Amniotic stem cell (primary cell): Measurements from ENCODE around the gene MRC2.
"Not testable (repeated sequence)": the region's sequence is repeated elsewhere in the genome, so short reads cannot be mapped to it uniquely, and the experiment has no call there.

Experiments used
- DNase-seq: peaks from one replicate; lab custom pipeline; 2025; lab: John Stamatoyannopoulos, UW

Gene MRC2, protein sequence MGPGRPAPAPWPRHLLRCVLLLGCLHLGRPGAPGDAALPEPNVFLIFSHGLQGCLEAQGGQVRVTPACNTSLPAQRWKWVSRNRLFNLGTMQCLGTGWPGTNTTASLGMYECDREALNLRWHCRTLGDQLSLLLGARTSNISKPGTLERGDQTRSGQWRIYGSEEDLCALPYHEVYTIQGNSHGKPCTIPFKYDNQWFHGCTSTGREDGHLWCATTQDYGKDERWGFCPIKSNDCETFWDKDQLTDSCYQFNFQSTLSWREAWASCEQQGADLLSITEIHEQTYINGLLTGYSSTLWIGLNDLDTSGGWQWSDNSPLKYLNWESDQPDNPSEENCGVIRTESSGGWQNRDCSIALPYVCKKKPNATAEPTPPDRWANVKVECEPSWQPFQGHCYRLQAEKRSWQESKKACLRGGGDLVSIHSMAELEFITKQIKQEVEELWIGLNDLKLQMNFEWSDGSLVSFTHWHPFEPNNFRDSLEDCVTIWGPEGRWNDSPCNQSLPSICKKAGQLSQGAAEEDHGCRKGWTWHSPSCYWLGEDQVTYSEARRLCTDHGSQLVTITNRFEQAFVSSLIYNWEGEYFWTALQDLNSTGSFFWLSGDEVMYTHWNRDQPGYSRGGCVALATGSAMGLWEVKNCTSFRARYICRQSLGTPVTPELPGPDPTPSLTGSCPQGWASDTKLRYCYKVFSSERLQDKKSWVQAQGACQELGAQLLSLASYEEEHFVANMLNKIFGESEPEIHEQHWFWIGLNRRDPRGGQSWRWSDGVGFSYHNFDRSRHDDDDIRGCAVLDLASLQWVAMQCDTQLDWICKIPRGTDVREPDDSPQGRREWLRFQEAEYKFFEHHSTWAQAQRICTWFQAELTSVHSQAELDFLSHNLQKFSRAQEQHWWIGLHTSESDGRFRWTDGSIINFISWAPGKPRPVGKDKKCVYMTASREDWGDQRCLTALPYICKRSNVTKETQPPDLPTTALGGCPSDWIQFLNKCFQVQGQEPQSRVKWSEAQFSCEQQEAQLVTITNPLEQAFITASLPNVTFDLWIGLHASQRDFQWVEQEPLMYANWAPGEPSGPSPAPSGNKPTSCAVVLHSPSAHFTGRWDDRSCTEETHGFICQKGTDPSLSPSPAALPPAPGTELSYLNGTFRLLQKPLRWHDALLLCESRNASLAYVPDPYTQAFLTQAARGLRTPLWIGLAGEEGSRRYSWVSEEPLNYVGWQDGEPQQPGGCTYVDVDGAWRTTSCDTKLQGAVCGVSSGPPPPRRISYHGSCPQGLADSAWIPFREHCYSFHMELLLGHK (N-terminal part only)

DNA sequence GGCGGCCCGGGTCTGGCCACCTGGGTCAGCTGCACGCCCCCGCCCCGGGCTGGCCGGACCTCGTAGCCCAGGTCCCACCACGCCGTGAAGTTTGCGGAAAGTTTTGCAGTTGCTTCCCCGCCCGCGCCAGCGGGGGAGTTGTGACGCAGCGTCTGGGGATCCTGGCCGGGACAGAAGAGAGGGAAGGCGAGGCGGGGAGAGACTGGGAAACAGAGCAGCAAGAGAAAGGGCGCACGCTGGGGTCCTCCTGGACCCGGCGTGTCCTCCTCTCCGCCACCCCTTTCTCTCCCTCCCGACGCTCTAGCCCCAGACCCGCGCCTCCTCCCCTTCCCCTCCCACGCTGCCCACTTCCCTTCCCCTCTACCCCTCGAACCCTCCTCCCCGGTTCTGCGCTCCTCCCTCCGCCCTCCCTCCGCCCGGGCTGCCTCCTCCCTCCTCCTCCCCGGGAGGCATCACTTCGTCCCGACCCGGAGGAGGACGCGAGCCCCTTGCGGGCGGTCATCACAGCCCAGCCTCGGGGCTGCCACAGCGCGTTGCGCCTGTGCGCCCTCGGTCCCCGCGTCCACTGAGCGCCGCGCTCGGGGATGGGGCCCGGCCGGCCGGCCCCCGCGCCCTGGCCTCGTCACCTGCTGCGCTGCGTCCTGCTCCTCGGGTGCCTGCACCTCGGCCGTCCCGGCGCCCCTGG is at the start of gene MRC2:
Gene MRC2 (plus strand): TSS at position 452 of the 685 bp plus-strand sequence. CDS start 133 bp downstream, at position 585.
- peak; percentile 42 for DNase-seq

GRCh38 chr17:62578757-62579487 is 48.5 kb upstream of the MRC2 start:
- no peak for DNase-seq

GRCh38 chr17:62580947-62581346 is 46.5 kb upstream of the MRC2 start:
- DNase-seq = no peak

DNA sequence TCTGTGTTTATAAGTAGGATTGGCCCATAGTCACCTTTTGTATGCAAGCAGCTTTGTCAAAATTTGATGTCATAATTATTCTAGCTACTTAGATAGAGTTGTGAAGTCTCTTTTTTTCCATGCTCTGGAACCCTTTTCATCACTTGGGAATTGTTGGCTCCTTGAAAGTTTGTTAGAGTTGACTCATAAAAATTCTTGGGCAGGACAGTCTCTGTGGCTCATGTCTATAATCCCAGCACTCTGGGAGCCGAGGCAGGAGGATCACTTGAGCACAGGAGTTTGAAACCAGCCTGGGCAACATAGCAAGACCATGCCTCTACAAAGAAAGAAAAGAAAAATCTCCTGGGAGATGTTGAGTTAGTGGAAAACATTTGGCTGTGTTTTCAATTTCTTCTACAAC is 45.7 kb upstream of the MRC2 start:
- DNase-seq = no peak

DNA sequence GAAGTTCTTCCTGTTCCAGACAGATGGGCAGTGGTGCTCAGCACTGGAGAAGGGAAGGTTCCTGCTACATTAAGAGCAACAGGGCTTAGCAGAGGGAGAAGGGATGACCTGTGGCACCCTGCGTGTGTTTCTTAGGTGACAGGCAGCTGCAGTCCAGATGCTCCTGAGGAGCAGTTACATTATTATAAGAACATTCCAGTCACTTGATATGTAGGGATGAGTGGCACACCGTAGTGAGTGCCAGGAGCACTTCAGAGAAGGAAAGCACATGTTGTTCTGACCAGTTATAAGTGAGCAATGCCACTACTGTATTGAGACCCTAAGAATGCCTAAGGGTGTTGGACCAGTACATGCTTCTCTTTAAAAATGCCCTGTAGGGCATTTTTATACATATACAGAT is 39.9 kb upstream of the MRC2 start:
- no peak for DNase-seq

DNA sequence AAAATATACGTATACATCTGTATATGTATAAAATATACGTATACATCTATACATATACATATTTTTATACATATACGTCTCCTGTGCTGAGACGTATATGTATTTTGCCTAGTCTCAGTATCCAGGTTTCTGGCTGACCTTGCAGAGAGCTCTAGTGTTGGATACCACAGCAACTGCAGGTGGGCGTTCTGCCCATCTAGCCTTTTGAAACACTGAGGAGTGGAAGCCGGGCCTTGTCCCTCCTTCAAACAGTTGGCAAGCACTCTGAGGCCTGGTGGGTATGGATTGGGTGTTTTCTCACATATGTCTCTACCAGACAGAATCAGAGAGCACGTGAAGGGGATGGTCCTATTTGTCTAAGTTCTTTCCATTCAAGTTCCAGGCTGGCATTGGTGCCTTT is 39.4 kb upstream of the MRC2 start:
- DNase-seq = no peak

DNA sequence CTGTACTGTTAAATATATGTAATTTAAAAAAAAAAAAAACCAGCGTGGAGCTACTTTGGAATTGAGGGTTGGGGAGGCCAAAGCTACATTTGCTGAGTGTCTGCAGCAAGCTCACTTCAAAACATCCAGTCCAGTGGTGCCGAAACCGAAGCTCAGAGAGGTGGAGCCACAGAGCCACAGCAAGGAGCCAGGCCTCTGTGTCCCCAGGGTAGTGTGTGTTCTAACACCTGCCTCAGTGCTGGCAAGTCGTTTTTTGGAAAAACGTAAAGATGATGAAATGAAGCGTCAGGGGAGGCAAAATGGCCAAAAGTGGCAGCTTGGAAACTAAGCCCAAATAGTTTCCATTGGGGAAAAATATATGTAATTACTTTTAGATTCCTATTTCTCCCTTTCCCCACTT is 36.1 kb upstream of the MRC2 start:
- no peak for DNase-seq

DNA sequence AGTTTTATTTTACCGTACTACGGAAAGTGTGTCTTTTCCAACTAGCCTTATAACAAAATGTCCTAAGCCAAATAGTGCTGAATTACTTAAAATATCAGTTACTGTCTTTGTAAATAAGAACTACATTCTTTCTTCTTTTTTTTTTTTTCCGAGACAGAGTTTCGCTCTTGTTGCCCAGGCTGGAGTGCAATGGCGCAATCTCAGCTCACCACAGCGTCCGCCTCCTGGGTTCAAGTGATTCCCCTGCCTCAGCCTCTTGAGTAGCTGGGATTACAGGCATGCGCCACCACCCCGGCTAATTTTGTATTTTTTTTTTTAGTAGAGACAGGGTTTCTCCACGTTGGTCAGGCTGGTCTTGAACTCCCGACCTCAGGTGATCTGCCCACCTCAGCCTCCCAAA is 35.6 kb upstream of the MRC2 start:
- not testable (repeated sequence) for DNase-seq

GRCh38 chr17:62592341-62593099 is 35.0 kb upstream of the MRC2 start:
- no peak for DNase-seq

GRCh38 chr17:62595484-62595883 is 32.0 kb upstream of the MRC2 start:
- DNase-seq = no peak

- DNase-seq = no peak
These were observed 30.8 kb upstream of the MRC2 start for GRCh38 chr17:62596662-62597061.

DNA sequence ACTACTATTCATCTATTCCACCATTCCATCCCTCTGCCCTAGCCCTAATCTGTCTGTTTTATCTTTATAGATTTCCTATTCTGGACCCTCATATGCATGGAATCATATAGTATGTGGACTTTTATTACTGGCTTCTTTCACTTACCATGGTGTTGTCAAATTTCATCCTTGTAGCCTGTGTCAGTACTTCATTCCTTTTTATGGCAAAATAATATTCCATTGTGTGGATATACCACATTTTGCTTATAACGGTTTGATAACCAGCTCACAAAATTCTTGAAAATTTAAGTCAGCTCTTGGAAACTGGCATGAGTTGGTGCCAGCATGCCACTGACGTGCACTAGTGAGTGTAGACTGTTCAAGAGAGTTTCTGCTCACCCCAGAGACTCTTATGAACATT is 30.3 kb upstream of the MRC2 start:
- no peak for DNase-seq

DNA sequence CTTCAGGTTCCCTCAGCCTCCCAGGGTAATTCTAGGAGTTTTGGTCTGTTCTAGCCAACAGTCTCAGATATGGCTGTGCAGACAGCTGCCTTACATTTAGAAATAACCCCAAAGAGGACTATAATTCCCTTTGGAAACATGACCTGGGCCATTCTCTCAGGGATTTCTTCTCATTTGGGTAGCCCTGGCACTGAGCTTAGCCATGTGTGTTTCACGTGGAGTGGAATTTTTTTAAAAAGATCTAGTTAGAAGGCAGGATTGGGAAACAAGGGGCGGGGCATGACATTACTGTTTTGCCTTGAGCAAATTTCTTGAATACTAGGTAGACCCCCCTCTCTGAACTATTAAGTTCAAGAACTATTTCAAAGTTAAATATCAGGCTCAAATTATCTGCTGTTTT is 29.6 kb upstream of the MRC2 start:
- DNase-seq = peak; percentile 21

DNA sequence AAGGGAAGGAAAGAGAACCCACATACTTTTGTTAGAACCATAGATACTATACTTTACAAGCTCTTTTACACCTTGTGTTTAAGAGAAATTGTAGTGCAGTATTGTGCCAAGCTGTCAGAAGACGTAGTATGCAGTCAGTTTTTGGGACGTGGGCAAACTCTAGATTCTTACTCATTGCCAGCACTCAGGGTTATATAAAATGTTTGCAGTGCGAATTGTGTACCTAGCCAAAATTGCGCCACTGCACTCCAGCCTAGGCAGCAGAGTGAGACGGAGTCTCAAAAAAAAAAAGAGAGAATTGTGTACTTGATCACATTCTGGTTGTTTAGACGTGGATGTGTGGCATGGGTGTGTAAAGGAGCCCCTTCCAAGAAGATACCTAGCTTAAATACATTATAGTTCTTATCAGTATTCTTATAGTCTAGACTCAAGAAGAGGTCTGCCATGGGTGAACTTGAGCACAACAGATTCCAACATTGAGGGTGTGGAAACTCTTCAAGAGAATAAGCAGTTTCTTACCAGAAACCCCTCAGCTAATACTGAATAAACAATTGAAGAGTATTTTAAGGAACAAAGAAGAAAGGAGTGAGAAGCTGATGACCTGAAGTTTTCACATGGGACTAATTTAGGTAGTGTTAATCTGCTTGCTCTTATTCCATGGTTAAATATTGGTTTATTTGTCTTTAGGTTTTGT is 27.4 kb upstream of the MRC2 start:
- no peak for DNase-seq

DNA sequence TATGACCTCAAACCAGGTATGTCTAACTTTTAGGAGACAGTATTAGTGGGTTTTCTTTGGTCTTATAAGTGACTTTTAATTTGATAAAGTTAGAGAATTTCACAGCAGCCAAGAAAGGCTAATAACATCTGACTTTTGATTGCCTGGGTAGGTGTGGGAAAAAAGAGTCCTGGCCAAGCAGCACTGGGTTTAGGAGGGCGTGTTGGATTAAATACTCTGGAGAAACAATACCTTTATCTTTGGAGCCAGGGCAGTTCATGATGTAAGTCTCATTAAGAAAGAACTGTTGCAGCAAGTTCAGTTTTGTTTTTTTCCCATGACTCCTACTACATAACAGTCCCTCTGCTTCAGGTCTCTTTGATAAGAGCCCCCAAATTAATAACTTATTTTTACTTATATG is 26.7 kb upstream of the MRC2 start:
- no peak for DNase-seq

DNA sequence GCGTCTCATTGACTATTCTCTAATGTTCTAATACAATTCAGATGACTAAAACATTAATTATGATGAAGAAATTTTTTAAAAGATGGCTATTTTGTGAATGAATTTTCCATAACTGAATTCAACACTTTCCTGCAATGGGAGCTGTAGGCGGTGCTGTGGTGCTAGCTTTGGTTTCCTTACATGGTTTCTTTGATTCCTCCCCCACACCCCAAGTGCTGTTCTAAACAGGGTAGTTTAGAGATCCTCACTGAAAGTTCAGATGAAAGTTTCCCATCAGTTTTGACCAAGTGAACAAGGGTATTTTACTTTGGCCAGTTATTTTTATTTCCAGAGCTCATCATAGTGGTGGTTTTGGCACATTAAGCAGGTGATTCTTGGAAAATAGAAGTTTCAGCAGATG is 26.0 kb upstream of the MRC2 start:
- no peak for DNase-seq

GRCh38 chr17:62603783-62604182 is 23.7 kb upstream of the MRC2 start:
- DNase-seq = not testable (repeated sequence)

- no peak for DNase-seq
These were observed 21.9 kb upstream of the MRC2 start for GRCh38 chr17:62605588-62605987.

GRCh38 chr17:62611292-62611691 is 16.2 kb upstream of the MRC2 start:
- no peak for DNase-seq

- DNase-seq = no peak
These were observed 15.7 kb upstream of the MRC2 start for GRCh38 chr17:62611728-62612127.
